Measurements from ENCODE around the gene KIRREL3.

DNA sequence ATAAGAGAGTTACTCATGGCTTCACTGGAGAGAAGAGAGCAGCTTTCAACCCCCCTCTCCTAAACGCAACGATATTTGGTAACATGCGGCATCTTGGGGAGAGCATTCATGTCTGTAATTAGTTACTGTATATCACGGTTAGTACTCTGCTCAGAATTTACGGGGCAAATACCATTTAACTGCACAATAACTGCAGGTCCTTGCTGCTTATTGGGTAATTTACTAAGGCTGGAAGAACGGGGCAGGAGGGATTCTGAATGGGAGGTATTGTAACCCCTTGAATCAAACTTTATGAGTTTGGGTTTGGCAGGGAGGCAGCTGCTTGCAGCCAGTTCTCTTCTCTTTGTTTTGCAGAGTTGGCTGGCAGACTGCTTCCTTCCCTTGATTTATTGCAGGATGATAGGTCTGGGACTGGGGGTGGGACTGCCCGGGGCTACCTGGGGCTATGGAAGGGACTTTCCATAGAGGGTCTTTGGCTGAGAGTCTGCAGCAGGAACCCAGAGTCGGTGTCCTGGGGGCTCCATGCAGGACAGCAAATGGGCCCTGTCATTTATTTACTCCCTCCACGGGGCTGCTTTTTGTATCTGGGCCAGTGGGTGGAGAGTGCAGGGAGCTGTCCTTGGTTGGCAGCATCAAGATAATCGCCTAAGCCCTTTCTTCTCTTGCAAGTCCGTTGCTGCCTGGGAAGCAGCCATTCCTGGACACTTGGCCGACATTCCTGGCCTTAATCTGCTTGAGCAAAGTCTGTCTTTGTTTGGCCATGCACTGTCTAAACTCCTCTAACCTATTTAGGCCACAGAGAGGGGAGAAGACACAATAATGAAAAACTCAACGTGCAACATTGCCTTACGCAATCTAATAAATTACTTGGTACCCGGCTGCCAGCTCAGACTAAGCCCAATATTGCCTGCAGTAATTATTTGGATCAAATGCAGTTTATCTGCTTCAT, 456.2 kb downstream of the KIRREL3 start:
- TF ChIP-seq, protein P1, sequence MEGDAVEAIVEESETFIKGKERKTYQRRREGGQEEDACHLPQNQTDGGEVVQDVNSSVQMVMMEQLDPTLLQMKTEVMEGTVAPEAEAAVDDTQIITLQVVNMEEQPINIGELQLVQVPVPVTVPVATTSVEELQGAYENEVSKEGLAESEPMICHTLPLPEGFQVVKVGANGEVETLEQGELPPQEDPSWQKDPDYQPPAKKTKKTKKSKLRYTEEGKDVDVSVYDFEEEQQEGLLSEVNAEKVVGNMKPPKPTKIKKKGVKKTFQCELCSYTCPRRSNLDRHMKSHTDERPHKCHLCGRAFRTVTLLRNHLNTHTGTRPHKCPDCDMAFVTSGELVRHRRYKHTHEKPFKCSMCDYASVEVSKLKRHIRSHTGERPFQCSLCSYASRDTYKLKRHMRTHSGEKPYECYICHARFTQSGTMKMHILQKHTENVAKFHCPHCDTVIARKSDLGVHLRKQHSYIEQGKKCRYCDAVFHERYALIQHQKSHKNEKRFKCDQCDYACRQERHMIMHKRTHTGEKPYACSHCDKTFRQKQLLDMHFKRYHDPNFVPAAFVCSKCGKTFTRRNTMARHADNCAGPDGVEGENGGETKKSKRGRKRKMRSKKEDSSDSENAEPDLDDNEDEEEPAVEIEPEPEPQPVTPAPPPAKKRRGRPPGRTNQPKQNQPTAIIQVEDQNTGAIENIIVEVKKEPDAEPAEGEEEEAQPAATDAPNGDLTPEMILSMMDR (IDR thresholded peaks at IDR 0.05): no peak
- TF ChIP-seq POLR2AphosphoS5 (IDR thresholded peaks at IDR 0.05) (no peak), POLR2A (IDR thresholded peaks at IDR 0.05) (no peak)
